Activated CD4-positive, CD25-positive, alpha-beta regulatory T cell (primary cell): ENCODE results near the gene ZC3HAV1.
A peak's percentile ranks its signal among the peaks of the same experiment; 100 is the strongest.

Source experiments
- DNase-seq, 4 experiments: peaks; one replicate each; lab custom pipeline; 2025; lab: John Stamatoyannopoulos, UW

Gene ZC3HAV1

GRCh38 chr7:139022286-139022685 is 87.2 kb downstream of the ZC3HAV1 start:
- no peak for DNase-seq

- DNase-seq = no peak
Observed at GRCh38 chr7:139018910-139019309, 90.6 kb downstream of the ZC3HAV1 start.

DNA sequence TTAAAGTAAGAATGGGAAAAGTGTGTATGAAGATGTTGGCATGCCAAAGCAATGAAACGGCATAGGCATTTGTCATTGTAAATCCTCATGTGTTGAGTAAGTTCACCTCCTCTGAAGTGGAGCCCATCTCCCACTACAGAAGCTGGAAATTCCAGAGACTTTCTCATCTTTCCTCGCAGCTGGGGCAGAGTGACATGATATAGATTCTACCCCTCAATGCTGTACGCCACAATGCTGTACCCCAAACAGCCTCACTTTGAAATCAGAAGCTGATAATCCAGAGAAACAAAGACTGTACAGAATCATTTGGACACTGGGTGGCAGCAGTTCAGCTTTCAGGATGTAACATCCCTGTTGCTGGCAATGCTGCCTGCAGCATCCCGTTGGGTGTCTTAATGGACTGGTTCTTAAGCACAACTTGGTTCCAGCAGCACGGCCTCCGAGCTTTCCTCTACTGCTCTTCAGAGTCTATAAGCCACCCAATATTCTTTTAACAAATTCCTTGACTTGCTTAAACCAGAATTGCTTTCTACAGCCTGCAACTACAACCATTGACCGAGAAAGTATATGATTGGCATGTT is 92.5 kb downstream of the ZC3HAV1 start:
- DNase-seq = peak in 2 of 4 experiments; percentile 19 to 22

GRCh38 chr7:139011373-139011772 is 98.1 kb downstream of the ZC3HAV1 start:
- DNase-seq = no peak

DNA sequence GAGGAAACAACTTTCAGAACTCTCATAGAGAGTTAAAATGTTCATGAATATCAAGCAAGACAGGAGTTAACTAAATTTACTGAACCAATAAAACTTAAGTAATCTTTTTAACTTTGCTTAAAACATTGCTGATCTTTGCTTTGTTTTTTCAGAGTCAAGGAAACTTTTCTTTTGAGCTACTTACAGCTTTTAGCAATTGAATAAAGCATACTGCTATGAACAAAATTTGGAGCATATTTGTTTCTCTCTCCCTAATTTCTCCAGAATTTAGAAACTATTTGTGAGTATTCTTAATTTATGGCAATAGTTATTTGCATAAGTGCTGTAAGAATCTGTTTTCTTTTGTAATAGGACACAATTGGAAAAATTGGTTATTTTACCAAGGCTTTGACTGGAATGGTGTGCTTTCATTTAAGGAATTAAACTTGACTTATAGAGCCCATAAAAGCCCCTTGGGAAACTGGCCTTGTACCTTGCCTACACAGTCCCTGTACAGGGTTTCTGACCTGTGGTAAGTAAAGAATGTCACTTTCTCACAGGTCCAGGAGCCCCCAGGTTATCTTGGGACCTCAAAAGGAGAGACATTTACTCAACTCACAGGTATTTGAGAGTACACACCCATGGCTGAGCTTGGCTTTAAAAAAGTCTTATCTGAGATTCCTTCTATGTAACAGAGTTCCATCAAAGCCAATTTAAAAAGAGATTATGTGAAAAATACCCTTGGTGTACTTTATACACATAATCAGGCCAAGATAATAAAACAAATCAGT is 105.0 kb downstream of the ZC3HAV1 start:
- no peak for DNase-seq

DNA sequence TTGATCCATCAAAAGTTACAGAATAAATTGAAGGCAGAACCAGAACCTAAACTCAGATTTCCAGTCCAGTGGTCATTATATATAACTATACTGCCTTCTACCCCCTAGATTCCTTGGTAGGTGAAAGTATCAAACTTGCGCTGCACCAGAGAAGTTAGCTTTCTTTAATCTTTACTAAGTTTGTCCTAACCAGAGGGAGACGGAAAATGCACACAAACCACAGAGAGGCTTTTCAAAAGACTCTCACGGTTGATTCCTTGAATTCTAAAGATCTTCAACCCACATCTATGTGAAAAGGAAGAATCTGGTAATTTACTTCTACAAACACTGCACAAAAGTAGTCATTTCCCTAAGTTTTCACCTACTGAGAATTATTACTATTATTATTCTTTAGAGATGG is 110.1 kb downstream of the ZC3HAV1 start:
- DNase-seq = no peak
